GM18907 (cell line): ENCODE results near the gene PRKCE.

Source experiments
- ATAC-seq: cut with Tn5 transposase; IDR thresholded peaks from one replicate; pipeline ENCODE4 v1.9.1; 2021; ENCODE audit warnings: mild to moderate bottlenecking, moderate library complexity; ENCODE audit not compliant: unreplicated experiment

The PRKCE gene

DNA sequence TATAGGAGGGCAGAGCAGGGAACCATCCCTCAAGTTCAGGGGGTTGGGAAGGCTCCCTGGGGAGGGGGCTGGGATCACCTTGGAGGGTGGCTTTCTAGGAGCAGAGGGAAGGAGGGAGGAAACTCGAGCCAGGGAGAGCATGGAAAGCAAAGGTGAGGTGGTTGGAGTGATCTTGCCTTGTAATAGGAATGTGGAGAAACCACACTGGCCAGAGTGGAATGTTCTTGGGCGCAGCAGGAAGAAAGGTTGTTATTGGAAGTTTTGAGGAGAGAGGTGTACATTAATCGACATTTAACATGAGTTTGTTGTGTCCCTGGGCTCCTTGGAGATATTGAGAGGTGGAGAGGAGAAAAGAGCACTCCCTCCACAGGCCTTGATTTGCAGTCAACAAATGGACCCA, 272.2 kb downstream of the PRKCE start:
- ATAC-seq, result no peak

GRCh38 chr2:45925026-45925425, 273.6 kb downstream of the PRKCE start:
- no peak for ATAC-seq

DNA sequence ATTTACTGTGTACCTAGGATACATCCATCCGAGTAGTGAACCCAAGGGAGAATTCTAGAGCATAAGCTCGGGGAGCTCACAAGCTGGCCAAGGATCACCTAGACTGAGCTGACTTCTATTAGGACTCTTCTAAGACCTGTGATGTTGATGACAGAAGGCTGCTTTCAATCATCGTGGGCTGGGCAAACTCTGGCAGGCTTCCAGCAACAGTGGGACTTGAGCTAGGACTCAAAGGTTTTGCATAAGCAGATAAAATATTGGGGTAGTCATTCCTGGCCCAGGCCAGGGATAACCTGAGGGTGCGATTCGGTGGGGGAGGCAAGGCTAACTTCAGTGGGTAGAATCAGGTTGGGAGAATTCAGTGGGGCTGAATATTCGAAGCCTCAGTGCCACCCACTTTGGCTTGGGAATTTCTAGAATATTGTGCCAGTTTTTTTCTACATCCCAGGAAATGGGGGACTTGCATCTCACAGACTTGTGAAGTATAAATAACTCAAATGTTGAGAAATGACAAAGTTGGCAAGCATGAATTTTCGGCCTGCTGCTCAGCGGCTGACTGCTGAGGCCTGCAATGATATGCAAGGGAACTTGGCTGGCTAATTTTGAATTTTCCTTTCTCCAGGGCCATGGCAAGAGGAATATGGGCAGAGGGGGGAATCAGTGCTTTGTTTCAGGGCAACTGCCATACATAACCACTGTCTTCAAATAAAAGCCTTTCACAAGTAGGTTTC, 274.3 kb downstream of the PRKCE start:
- ATAC-seq, result no peak

- no peak for ATAC-seq
These were observed 277.5 kb downstream of the PRKCE start for GRCh38 chr2:45928946-45929345.

GRCh38 chr2:45929674-45930395, 278.4 kb downstream of the PRKCE start:
- no peak for ATAC-seq

GRCh38 chr2:45930396-45930792, 278.9 kb downstream of the PRKCE start:
- no peak for ATAC-seq

DNA sequence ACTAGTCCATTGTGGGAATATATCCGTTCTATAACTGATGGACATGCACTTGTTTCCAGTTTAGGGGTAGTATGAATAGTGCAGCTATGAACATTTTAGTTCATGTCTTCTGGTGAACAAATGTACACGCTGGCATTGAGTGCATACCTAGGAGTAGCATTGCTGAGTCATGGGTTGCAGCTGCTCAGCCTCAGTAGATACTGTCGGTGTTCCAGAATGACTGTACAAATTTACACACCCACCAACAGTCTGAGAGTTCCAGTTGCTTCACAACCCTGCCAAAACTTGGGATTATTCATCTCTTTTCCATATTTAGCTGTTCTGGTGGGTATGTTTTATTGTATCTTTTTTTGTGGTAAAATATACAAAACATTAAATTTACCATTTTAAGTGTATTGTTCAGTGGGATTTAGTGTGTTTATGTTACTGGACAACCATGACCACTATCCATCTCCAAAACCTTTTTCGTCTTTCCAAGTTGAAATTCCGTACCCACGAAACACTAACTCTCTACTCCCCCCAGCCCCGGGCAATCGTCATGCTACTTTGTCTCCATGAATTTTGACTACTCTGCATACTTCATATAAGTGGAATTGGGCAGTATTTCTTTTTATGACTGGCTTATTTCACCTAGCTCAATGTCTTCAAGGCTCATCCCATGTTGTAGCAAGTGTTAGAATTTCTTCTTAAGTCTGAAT, 281.0 kb downstream of the PRKCE start:
- no peak for ATAC-seq

DNA sequence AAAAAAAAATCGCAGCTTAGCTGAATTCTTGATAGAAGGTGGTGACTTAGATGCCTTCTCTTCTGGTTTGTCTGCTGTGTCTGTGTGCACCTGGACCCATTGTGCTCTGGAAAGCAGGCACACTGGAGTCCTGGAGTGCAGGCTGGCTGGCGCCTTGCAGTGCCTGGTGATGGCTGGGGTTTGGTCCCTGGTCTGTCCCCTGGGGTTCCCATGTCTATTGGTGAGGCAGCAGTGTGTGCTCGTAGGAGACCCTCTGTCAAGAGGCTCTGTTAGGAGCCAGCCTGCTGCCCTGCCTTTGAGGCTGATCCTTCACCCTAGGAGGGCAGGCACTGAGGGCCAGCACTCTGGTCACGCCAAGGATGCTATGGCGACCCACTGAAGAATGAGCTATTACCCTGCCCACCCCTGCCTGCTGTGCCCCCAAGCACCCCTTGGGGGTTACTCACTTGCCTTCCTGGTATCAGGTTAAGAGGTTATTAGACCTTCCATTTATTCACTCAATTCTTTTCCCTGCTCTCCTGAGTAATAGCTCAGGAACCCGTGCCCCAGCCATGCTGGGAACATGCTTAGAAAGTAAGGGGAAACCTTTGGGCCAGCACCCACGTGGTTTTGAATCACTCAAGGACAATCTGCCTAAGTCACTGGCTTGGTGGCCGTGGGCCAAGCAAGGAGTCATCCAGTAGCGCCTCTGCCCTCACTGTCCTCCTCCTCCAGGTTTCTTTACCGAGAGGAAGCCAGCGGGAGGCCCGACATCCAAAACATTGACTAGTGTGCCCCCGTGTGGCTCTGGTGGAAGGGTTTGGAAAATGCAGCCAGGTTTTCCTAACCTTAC, 284.5 kb downstream of the PRKCE start:
- peak; percentile 64 for ATAC-seq

DNA sequence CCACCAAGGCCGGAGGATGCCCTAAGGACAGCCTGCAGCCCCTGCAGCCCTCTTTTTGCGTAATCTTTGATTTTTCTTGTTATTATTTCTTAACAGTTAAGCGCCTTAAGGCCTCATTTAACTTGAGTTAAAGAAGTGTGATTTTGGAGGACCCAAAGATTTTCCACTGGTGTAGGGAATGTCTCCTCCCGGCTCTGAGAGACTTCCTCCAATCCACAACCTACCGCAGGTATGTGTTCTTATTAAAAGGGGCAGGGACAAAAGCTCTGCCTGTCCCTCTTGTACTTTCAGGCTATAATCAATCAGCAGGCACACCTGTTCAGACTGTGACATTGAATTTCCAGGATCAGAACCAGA, 285.1 kb downstream of the PRKCE start:
- no peak for ATAC-seq

- no peak for ATAC-seq
These were observed 286.5 kb downstream of the PRKCE start for GRCh38 chr2:45937990-45938389.

DNA sequence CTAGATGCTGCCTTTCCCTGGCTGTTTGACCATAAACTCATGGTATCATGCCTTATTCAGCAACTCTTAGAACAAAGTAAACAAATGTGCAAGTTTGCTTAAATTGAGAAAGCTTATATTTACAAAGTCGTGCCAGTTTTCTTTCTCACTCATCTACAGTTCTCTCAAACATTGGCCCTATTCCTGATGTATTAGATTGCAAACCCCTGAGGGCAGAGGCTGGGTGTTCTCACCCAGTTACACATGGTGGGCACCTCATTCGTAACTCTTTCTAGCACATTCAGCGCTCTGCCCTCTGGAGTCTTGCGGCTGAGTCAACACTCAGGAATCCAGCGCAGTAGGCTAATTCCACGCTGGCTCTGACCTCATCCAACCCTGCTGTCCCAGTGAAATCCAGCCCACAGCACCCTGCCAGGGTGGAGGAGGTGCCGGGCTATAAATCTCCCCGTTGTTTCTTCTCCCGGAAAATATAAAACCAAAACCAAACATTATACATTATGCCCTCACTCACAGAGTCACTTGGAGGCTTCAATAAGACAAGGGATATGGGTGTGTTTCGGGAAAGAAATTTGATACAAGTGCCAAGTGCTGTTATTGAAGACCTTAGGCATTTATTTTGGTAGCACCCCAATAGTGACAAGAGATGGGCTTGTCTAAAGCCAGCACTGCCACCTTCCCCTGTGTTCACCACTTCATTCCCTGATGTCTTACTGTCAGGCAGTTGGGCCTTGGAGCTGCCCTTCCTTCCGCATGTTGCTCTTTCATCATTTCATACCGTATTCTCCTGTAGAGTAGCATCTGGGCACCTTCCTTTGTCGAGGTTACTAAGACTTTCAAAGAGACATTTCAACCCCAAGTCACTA, 287.4 kb downstream of the PRKCE start:
- no peak for ATAC-seq

DNA sequence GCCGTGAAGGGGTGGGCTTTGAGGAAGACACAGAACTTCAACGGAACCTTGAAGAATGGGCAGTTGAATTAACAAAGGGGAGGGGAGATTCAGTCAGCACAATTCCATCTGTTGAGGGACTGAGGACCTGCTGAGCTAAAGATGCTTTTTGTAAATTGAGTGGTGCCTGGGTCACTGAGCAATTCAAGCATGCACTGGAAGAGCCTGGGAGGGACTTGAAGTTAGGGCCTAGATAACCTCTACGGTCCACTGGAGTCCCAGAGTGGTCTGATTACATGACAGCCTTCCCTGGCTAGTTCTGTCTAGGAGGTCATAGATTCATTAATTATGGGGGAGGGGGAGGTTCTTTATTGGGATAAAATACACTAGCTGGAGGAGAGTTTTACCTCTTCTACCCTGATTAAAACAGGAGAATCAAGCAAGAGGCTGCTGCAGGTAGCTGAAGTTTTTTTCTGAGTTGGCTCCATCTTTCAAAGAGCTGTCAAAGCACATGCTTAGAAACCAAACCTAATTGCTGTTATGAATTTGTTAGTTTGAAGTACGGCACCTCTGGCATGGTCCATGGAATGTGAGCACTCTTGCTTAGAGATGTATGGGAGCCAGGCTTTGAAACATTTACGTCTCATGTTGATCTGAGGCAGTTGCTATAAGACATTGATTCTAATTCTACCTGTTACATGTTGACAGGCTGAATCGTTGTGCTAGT, 290.2 kb downstream of the PRKCE start:
- no peak for ATAC-seq

GRCh38 chr2:45942237-45942738, 290.8 kb downstream of the PRKCE start:
- no peak for ATAC-seq

GRCh38 chr2:45943219-45944044, 292.0 kb downstream of the PRKCE start:
- no peak for ATAC-seq

DNA sequence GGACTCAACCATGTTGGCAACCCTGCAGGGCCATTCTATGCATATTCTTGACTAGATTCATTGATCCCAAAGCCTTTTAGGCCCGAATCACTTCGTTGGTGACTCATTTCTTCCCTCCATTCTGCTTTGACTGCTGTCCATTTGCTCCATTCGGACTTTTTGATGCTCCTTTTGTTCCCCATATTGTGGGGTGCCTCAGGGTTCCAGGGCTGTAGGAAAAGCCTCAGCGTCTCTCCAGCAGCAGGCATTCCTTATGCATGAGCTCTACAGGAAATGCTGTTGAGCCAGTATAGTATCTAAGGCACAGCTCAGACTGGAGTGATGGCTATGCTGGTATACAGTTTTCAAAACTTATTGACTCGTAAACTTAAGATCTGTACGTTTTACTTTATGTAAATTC, 292.6 kb downstream of the PRKCE start:
- ATAC-seq, result no peak

DNA sequence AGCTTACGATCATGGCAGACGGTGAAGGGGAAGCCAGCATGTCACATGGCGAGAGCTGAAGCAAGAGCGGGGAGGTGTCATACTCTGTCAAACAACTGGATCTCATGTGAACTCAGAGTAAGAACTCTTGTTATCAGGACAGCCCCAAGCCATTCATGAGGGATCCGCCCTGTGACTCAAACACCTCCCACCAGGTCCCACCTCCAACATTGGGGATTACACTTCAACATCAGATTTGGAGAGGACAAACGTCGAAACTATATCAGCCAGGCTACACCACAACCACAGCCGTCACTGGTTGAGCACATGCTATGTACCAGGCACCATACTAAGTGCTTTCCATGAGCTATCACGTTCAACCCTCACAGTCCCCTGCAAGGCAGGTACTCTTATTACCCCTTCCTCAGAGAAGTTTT, 293.8 kb downstream of the PRKCE start:
- ATAC-seq, result no peak

GRCh38 chr2:45946023-45946422, 294.5 kb downstream of the PRKCE start:
- ATAC-seq, result no peak

DNA sequence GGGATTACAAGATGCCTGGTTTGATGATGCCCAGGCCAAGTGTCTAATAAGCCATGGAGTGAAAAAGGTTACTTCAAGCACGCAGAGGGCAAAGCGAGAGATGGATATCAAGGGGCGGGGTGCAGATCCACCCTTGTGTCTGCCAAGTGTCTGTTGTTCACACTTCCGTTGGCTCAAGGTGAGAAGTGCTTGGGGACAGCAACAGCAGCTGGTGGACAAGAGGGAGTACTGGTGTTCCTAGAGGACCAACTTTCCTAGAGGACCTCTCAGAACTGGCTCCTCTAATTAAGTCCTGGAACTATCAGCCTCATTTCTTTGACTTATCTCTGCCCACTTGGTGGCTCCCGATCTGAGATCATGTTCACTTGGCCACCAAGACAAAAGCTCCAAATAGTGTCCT, 299.1 kb downstream of the PRKCE start:
- ATAC-seq, result no peak
